Transverse colon (tissue), 4 donors: ENCODE measurements around the gene RBBP9. TPM values are rescaled to one million over a fixed set of nuclear protein-coding genes. Genes with fewer than 3 reads are reported as not detected.
"Not testable (repeated sequence)": the region's sequence is repeated elsewhere in the genome, so short reads cannot be mapped to it uniquely, and the experiment has no call there.

ENCODE experiments used
- DNase-seq: peaks from one replicate; pipeline ENCODE4 v3.0.0-alpha.2; 2019
- H3K27ac ChIP-seq, 4 donors: fragments of 200-600 bp; sonication (generic); 2 replicates each; pipeline ENCODE4 v1.5.1; 2016 to 2018; ENCODE audit warnings: inconsistent platforms in 4 of 4
- H3K27me3 ChIP-seq: fragments of 200-600 bp; sonication (generic); 2 replicates; pipeline ENCODE4 v1.5.1; 2017; ENCODE audit warnings: inconsistent platforms
- H3K36me3 ChIP-seq, 4 donors: fragments of 200-600 bp; sonication (generic); 2 replicates each; pipeline ENCODE4 v1.5.1; 2017 to 2019; ENCODE audit warnings: inconsistent platforms in 4 of 4
- H3K4me1 ChIP-seq, 4 donors: fragments of 200-600 bp; sonication (generic); 2 replicates each; pipeline ENCODE4 v1.5.1; 2017 to 2020; ENCODE audit warnings: inconsistent platforms in 4 of 4
- H3K4me3 ChIP-seq, 4 donors: fragments of 200-600 bp; sonication (generic); 1 replicate in 1 of 4; 2 replicates in 3 of 4; pipeline versions ENCODE4 v1.5.1 to v1.6.1; 2017 to 2019; ENCODE audit warnings: inconsistent platforms in 4 of 4
- H3K9me3 ChIP-seq, 2 donors: fragments of 200-600 bp; sonication (generic); 2 replicates each; pipeline ENCODE4 v1.5.1; 2017 to 2019; ENCODE audit warnings: inconsistent platforms in 2 of 2
- CTCF ChIP-seq, 5 experiments: fragments of 200-600 bp in 3 of 5; fragments of 450-650 bp in 2 of 5; sonication (generic) in 3 of 5; IDR thresholded peaks; 1 replicate in 2 of 5; 2 replicates in 3 of 5; pipeline ENCODE4 v1.5.1; 2016 to 2017; ENCODE audit warnings: antibody characterized with exemption in 5 of 5, inconsistent platforms in 3 of 5, mild to moderate bottlenecking in 2 of 5, moderate library complexity in 1 of 5
- EP300 ChIP-seq: sonication (generic); formaldehyde crosslinking; IDR thresholded peaks from one replicate; pipeline ENCODE4 v1.6.1; 2017; ENCODE audit warnings: antibody characterized with exemption, low read depth
- POLR2A ChIP-seq: fragments of 450-650 bp; IDR thresholded peaks from one replicate; pipeline ENCODE4 v1.6.1; 2016; ENCODE audit warnings: antibody characterized with exemption, mild to moderate bottlenecking, moderate library complexity
- POLR2AphosphoS5 ChIP-seq, 3 donors: sonication (generic); formaldehyde crosslinking; IDR thresholded peaks; one replicate each; pipeline ENCODE4 v1.6.1; 2016; ENCODE audit warnings: antibody characterized with exemption in 3 of 3
- WGBS, 2 donors: methylation state at CpG; one replicate each; pipeline ENCODE4 v1.1.5; 2018; ENCODE audit warnings: low coverage in 1 of 2; 5-methylcytosine and 5-hydroxymethylcytosine counted together
- in situ Hi-C, 4 donors: fragments of 200-750 bp; cut with MboI; loops; one replicate each; pipeline versions ENCODE4 v1.15.0 to v1.15.1; 2017; ENCODE audit warnings: low sequenced_read_pairs in 3 of 4, low pct_ligation_motif_present in 1 of 4, low pct_unique_long_range_greater_than_20kb in 1 of 4
- intact Hi-C: fragments of 100-400 bp; cut with DNase I; formaldehyde crosslinking; loops from one replicate; pipeline ENCODE4 v1.15.1; 2023; ENCODE audit warnings: low total_unique reads
- total RNA-seq, 4 donors: library from RNA; depleted of rRNA; stranded (reverse); fragments of >200 nt; gene quantifications; one replicate each; pipeline ENCODE4 v1.1.0, GENCODE V29; 2016

RBBP9 gene
- total RNA-seq, 4 donors from 2014 or later = 0.40 to 11.7 (median 6.0) TPM

GRCh38 chr20:18524646-18525045, 27.6 kb upstream of the RBBP9 start:
- intact Hi-C loops (no loop called here), in situ Hi-C loops (no loop called here)
- Histone ChIP-seq H3K4me1 (no peaks in the 10 kb centered on the region), H3K36me3 (peaks cover 0 to 53% (median 22%) of the 10 kb centered on the region in 4 donors), H3K4me3 (no peak overlapping the region), H3K9me3 (no peaks in the 10 kb centered on the region), H3K27me3 (no peaks in the 10 kb centered on the region), H3K27ac (no peak overlapping the region)
- TF ChIP-seq EP300 (no peak), POLR2A (no peak), CTCF (IDR thresholded peaks at IDR 0.05) (no peak), POLR2AphosphoS5 (IDR thresholded peaks at IDR 0.05) (no peak)
- WGBS, 2 donors = 97% methylated on average over 1 of the region's 1 CpG; no CpG with 5 or more reads in 1 of the 2 donors
- DNase-seq = no peak

- Histone ChIP-seq H3K27ac (no peak overlapping the region), H3K36me3 (peaks cover 0 to 40% (median 22%) of the 10 kb centered on the region in 4 donors), H3K4me3 (no peak overlapping the region), H3K4me1 (no peaks in the 10 kb centered on the region), H3K27me3 (no peaks in the 10 kb centered on the region), H3K9me3 (no peaks in the 10 kb centered on the region)
- TF ChIP-seq POLR2AphosphoS5 (IDR thresholded peaks at IDR 0.05) (no peak), POLR2A (no peak), CTCF (IDR thresholded peaks at IDR 0.05) (no peak)
- intact Hi-C loops (no loop called here), in situ Hi-C loops (no loop called here)
- WGBS, 2 donors = 67 to 89% methylated on average over 1 to 2 of the region's 2 CpGs
- no peak for DNase-seq
Observed at GRCh38 chr20:18523066-18523465, 26.0 kb upstream of the RBBP9 start.

GRCh38 chr20:18522066-18522465, 25.0 kb upstream of the RBBP9 start:
- H3K36me3 ChIP-seq = peaks cover 0 to 31% (median 17%) of the 10 kb centered on the region in 4 donors
- H3K4me3 ChIP-seq, in situ Hi-C loops, DNase-seq, intact Hi-C loops, H3K27ac ChIP-seq, H3K9me3 ChIP-seq, H3K4me1 ChIP-seq, H3K27me3 ChIP-seq: not testable (repeated sequence)
- WGBS, 2 donors = 82 to 96% methylated on average over 1 to 9 of the region's 9 CpGs

GRCh38 chr20:18515973-18516372, 18.9 kb upstream of the RBBP9 start:
- H3K27ac ChIP-seq = no peak overlapping the region
- TF ChIP-seq CTCF (IDR thresholded peaks at IDR 0.05) (no peak), POLR2A (no peak), EP300 (no peak), POLR2AphosphoS5 (IDR thresholded peaks at IDR 0.05) (no peak)
- H3K36me3 ChIP-seq = peaks cover 0 to 51% (median 11%) of the 10 kb centered on the region in 4 donors
- DNase-seq = no peak
- no peaks in the 10 kb centered on the region for H3K9me3 ChIP-seq
- no peaks in the 10 kb centered on the region for H3K27me3 ChIP-seq
- intact Hi-C loops = no loop called here
- no peak overlapping the region for H3K4me3 ChIP-seq
- in situ Hi-C loops = no loop called here
- peaks cover 0 to 8% (median 0%) of the 10 kb centered on the region in 4 donors for H3K4me1 ChIP-seq

GRCh38 chr20:18514127-18514526, 17.1 kb upstream of the RBBP9 start:
- peaks cover 0 to 15% (median under 1%) of the 10 kb centered on the region in 4 donors for H3K4me1 ChIP-seq
- in situ Hi-C loops (no loop called here), intact Hi-C loops (no loop called here)
- TF ChIP-seq EP300 = no peak
- TF ChIP-seq CTCF (IDR thresholded peaks at IDR 0.05) = no peak
- no peak for TF ChIP-seq POLR2AphosphoS5 (IDR thresholded peaks at IDR 0.05)
- no peak for TF ChIP-seq POLR2A
- no peak for DNase-seq
- no peak overlapping the region for H3K27ac ChIP-seq
- 80 to 95% methylated on average over 1 to 5 of the region's 5 CpGs for WGBS, 2 donors
- H3K27me3 ChIP-seq = no peaks in the 10 kb centered on the region
- H3K36me3 ChIP-seq = peaks cover 0 to 54% (median 11%) of the 10 kb centered on the region in 4 donors
- no peak overlapping the region for H3K4me3 ChIP-seq
- H3K9me3 ChIP-seq = no peaks in the 10 kb centered on the region
